ENCODE results near the gene SIGLEC11.

The SIGLEC11 gene

DNA sequence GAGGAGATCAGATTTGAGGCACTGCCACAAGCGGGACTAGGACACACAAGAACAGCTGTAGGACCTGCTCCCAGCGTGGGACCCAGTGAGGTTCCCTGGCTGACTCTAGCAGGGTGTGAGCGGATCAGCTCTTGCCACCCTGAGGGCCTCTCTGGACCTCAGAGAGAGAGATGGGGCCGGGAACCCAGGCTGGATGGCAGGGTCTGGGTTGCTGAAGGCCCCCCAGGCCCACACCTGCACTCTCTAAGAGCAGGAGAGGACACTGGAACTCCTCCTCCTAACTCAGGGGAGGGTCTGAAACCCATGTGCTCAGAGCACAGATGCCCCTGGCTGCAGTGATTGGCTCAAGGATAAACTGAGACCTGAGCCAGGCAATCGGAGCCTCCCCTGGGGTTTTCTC lies 50.8 kb downstream of the SIGLEC11 start:
- DNase-seq (no peak), ATAC-seq (ENCODE audit: insufficient read depth, low read depth) (0 out of 3 replicates have a peak, but pooled peaks have one; percentile 12)
- H3K4me1 ChIP-seq (ENCODE audit: insufficient read depth, low read length): peaks cover 4% of the 10 kb centered on the region; the same call in 1 of the 2 replicates
- H3K27me3 ChIP-seq (ENCODE audit: insufficient read depth, low read length, poor library complexity): no peaks in the 10 kb centered on the region
- no peak overlapping the region for H3K27ac ChIP-seq (ENCODE audit: low read length)
- no peak overlapping the region for H3K9ac ChIP-seq (ENCODE audit: low read depth, low read length)
- peaks cover 87% of the 10 kb centered on the region for H3K36me3 ChIP-seq (ENCODE audit: insufficient read depth, low read length)
- H4K20me1 ChIP-seq (ENCODE audit: insufficient read depth, low read length): peaks cover 87% of the 10 kb centered on the region
- peaks cover 65% of the 10 kb centered on the region for H3K79me2 ChIP-seq (ENCODE audit: insufficient read depth, low read length)
- no peak overlapping the region for H2AFZ ChIP-seq (ENCODE audit: low read depth, low read length)
- no peak overlapping the region for H3K4me2 ChIP-seq (ENCODE audit: insufficient read depth, low read length)
- H3K9me3 ChIP-seq (ENCODE audit: insufficient read depth, low read length, severe bottlenecking): no peaks in the 10 kb centered on the region
- H3K4me3 ChIP-seq (ENCODE audit: low read depth in 1 of 2, low read length in 2 of 2): no peak overlapping the region
- no peak for TF ChIP-seq EZH2 (IDR thresholded peaks at IDR 0.05; ENCODE audit: borderline replicate concordance, low read depth, low read length, severe bottlenecking)
- TF ChIP-seq, protein P1, sequence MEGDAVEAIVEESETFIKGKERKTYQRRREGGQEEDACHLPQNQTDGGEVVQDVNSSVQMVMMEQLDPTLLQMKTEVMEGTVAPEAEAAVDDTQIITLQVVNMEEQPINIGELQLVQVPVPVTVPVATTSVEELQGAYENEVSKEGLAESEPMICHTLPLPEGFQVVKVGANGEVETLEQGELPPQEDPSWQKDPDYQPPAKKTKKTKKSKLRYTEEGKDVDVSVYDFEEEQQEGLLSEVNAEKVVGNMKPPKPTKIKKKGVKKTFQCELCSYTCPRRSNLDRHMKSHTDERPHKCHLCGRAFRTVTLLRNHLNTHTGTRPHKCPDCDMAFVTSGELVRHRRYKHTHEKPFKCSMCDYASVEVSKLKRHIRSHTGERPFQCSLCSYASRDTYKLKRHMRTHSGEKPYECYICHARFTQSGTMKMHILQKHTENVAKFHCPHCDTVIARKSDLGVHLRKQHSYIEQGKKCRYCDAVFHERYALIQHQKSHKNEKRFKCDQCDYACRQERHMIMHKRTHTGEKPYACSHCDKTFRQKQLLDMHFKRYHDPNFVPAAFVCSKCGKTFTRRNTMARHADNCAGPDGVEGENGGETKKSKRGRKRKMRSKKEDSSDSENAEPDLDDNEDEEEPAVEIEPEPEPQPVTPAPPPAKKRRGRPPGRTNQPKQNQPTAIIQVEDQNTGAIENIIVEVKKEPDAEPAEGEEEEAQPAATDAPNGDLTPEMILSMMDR (IDR thresholded peaks at IDR 0.05; ENCODE audit: borderline replicate concordance, extremely low read depth, low read length, poor library complexity, severe bottlenecking): no peak

DNA sequence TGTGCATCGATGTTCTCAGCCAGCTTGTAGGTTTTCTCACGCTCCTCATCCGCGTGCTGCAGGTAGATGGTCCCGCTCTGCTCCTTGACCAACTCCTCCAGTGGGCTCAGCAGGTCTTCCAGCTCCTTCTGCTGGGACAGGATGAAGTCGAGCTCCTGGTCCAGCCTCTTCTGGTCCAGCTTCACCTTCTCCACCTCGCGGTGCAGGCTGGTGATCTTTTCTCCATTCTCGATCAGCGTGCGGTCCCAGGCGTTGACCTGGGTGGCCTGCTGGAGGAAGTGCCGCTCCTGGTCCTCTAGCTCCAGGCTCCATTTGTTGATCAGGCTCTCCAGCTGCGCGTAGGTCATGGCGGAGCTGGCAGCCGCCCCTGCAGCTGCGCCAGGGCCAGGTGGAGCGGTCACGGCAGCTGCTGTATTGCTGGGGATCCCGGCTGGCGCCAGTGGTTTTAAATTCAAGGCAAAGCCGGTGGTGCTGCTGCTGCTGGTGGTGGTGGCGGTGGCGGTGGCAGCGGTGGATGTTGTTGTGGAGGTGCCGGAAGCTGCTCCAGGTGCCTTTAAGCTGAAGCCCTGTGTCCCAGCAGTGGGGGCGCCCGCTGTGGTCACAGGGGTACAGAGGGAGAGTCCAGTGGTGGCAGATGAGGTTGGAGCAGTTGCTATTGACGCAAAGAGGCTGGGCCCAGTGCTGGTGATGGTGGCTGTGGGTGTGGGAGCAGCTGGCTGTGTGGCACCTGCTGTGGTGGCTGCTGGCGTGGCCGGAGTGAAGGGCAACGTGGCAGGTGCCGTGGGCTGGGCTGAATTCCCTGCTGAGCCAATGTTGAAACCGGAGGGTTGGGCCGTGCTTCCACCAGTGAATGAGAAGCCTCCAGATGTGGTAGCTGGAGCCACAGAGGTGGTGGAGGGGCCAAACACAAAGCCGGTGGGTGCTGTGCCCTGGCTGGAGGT lies 52.2 kb downstream of the SIGLEC11 start:
- Histone ChIP-seq H3K4me2 (ENCODE audit: insufficient read depth, low read length) (no peak overlapping the region), H3K36me3 (ENCODE audit: insufficient read depth, low read length) (peaks cover 73% of the 10 kb centered on the region)
- ATAC-seq (ENCODE audit: insufficient read depth, low read depth): no peak

DNA sequence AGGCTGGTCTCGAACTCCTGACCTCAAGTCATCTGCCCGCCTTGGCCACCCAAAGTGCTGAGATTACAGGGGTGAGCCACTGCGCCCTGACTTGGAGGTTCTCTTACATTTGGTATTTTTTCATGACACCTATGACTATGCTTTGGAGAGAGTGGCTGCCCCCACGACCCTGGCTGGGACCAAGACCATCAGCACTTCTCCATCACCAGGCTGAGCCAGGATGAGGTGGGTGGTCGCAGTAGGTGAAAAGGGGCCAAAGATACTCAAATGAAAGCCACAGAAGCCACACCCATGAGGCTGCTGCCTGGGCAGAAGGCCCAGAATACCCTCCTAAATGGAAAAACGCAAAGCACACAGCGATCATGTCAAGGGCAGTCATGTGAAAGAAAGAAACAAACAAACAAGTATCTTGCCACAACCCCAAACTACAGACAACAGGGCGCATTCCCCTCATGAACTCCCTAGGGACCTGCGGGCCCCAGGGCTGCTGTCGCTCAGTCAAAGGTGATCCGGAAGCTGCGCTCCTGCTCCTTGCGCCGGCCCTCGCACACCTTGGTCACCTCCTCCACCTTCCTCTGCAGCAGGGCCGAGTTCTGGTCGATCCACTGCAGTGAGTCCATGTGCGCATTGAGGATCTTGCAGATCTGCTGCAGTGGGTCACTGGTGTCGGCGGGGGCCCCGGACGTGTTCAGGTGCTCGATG lies 53.1 kb downstream of the SIGLEC11 start:
- Histone ChIP-seq H3K27me3 (ENCODE audit: insufficient read depth, low read length, poor library complexity) (no peaks in the 10 kb centered on the region), H3K9ac (ENCODE audit: low read depth, low read length) (no peak overlapping the region), H2AFZ (ENCODE audit: low read depth, low read length) (no peak overlapping the region), H3K4me3 (ENCODE audit: low read depth in 1 of 2, low read length in 2 of 2) (no peak overlapping the region), H3K4me2 (ENCODE audit: insufficient read depth, low read length) (no peak overlapping the region), H3K27ac (ENCODE audit: low read length) (no peak overlapping the region), H3K9me3 (ENCODE audit: insufficient read depth, low read length, severe bottlenecking) (no peaks in the 10 kb centered on the region), H3K79me2 (ENCODE audit: insufficient read depth, low read length) (peaks cover 45% of the 10 kb centered on the region), H3K4me1 (ENCODE audit: insufficient read depth, low read length) (peaks cover 4% of the 10 kb centered on the region; the same call in 1 of the 2 replicates), H4K20me1 (ENCODE audit: insufficient read depth, low read length) (peaks cover 67% of the 10 kb centered on the region), H3K36me3 (ENCODE audit: insufficient read depth, low read length) (peaks cover 64% of the 10 kb centered on the region)
- ATAC-seq (ENCODE audit: insufficient read depth, low read depth) (no peak), DNase-seq (no peak)
- TF ChIP-seq EZH2 (IDR thresholded peaks at IDR 0.05; ENCODE audit: borderline replicate concordance, low read depth, low read length, severe bottlenecking): no peak
- TF ChIP-seq, protein P1 (IDR thresholded peaks at IDR 0.05; ENCODE audit: borderline replicate concordance, extremely low read depth, low read length, poor library complexity, severe bottlenecking): no peak

More for the DNA sequence above, 52.2 kb downstream of the SIGLEC11 start:
- Histone ChIP-seq H3K27me3 (ENCODE audit: insufficient read depth, low read length, poor library complexity) (no peaks in the 10 kb centered on the region), H4K20me1 (ENCODE audit: insufficient read depth, low read length) (peaks cover 75% of the 10 kb centered on the region), H2AFZ (ENCODE audit: low read depth, low read length) (no peak overlapping the region), H3K79me2 (ENCODE audit: insufficient read depth, low read length) (peaks cover 53% of the 10 kb centered on the region), H3K4me3 (ENCODE audit: low read depth in 1 of 2, low read length in 2 of 2) (no peak overlapping the region), H3K4me1 (ENCODE audit: insufficient read depth, low read length) (peaks cover 4% of the 10 kb centered on the region; the same call in 1 of the 2 replicates), H3K27ac (ENCODE audit: low read length) (no peak overlapping the region), H3K9ac (ENCODE audit: low read depth, low read length) (no peak overlapping the region), H3K9me3 (ENCODE audit: insufficient read depth, low read length, severe bottlenecking) (no peaks in the 10 kb centered on the region)
- no peak for DNase-seq
- TF ChIP-seq EZH2 (IDR thresholded peaks at IDR 0.05; ENCODE audit: borderline replicate concordance, low read depth, low read length, severe bottlenecking): no peak

Data from DND-41 (cell line).